ENCODE data around the gene FAM107B. TPM values are rescaled to one million over a fixed set of nuclear protein-coding genes. Genes with fewer than 3 reads are reported as not detected.

Gene FAM107B
- total and polyA plus RNA-seq, 2 experiments from 2014 or later = 3.4 to 5.2 TPM

DNA sequence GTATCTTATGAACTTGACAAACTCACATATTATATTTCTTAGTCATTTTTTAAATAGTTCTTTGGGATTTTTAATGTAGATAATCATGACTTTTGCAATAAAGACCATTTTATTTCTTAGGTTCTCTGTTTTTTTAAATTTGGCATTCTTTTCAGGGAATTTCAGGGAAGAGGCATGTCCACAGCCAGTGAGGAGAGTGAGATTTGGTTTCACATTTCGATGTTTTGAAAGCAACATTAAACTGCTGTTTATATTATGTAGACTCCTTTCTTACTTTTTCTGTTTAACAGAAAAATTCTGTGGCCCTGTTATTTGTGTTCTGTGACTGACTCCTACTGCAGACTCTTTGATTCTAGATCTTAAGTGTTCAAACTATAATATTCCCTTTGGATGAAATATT is 153.7 kb downstream of the FAM107B start:
- no peak for DNase-seq
- in situ Hi-C loops (cut with MboI) = no loop called here
- H3K9ac ChIP-seq = no peak overlapping the region
- 43 to 50% methylated on average over 1 of the region's 1 CpG for WGBS, 2 experiments (ENCODE audit: low coverage in 1 of 2, low lambda C conversion rate in 2 of 2, missing lambda C conversion rate in 2 of 2)
- no peak overlapping the region for H2AFZ ChIP-seq
- no peaks in the 10 kb centered on the region for H3K9me3 ChIP-seq (ENCODE audit: low read depth)
- H3K27ac ChIP-seq = no peak overlapping the region
- no peaks in the 10 kb centered on the region for H3K9me2 ChIP-seq (ENCODE audit: insufficient read depth)
- H3K4me1 ChIP-seq (ENCODE audit: insufficient read depth) = peaks cover 14% of the 10 kb centered on the region; the same call in 1 of the 2 replicates
- peak overlapping the region; percentile 9 for H3K4me2 ChIP-seq (ENCODE audit: unreplicated experiment)
- H4K20me1 ChIP-seq (ENCODE audit: insufficient read depth) = no peaks in the 10 kb centered on the region
- H3F3A ChIP-seq (ENCODE audit: insufficient read depth) = no peaks in the 10 kb centered on the region
- no peaks in the 10 kb centered on the region for H3K36me3 ChIP-seq (ENCODE audit: low read depth)
- H3K79me2 ChIP-seq (ENCODE audit: insufficient read depth) = no peaks in the 10 kb centered on the region
- TF ChIP-seq EZH2 (IDR thresholded peaks at IDR 0.05; ENCODE audit: insufficient read depth, poor library complexity, severe bottlenecking) = no peak
- TF ChIP-seq EZH2phosphoT487 (IDR thresholded peaks at IDR 0.05; ENCODE audit: insufficient read depth, low read depth) = no peak
- H3K4me3 ChIP-seq = no peak overlapping the region
- H3K27me3 ChIP-seq (replicated peaks; ENCODE audit: insufficient read depth) = 0 out of 2 replicates have a peak, but pooled peaks cover 3% of the 10 kb centered on the region

DNA sequence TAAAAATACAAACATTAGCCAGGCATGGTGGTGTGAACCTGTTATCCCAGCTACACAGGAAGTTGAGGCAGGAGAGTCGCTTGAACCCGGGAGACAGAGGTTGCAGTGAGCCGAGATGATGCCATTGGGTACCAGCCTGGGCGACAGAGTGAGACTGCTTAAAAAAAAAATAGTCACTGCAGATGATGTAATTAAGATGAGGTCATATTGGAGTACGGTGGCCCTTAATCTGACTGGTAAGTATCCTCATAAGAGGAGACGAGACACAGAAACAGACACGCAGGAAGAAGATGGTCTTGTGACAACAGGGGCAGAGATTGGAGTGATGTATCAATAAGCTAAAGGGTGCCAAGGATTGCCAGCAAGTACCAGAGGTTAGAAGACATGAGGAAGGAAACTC is 156.0 kb downstream of the FAM107B start:
- Histone ChIP-seq H3K9me2 (ENCODE audit: insufficient read depth) (no peaks in the 10 kb centered on the region), H3K36me3 (ENCODE audit: low read depth) (no peaks in the 10 kb centered on the region), H3K27ac (no peak overlapping the region), H4K20me1 (ENCODE audit: insufficient read depth) (no peaks in the 10 kb centered on the region), H3K4me1 (ENCODE audit: insufficient read depth) (peaks cover 14% of the 10 kb centered on the region; the same call in 1 of the 2 replicates), H3F3A (ENCODE audit: insufficient read depth) (no peaks in the 10 kb centered on the region), H3K9me3 (ENCODE audit: low read depth) (no peaks in the 10 kb centered on the region), H3K79me2 (ENCODE audit: insufficient read depth) (no peaks in the 10 kb centered on the region), H3K4me2 (ENCODE audit: unreplicated experiment) (no peak overlapping the region), H3K9ac (no peak overlapping the region), H3K4me3 (no peak overlapping the region), H3K27me3 (replicated peaks; ENCODE audit: insufficient read depth) (no peaks in the 10 kb centered on the region), H2AFZ (no peak overlapping the region)
- in situ Hi-C loops (cut with MboI) = no loop called here
- WGBS, 2 experiments (ENCODE audit: low coverage in 1 of 2, low lambda C conversion rate in 2 of 2, missing lambda C conversion rate in 2 of 2) = 82 to 98% methylated on average over 6 to 7 of the region's 7 CpGs
- no peak for DNase-seq
- TF ChIP-seq EZH2 (IDR thresholded peaks at IDR 0.05; ENCODE audit: insufficient read depth, poor library complexity, severe bottlenecking) (no peak), EZH2phosphoT487 (IDR thresholded peaks at IDR 0.05; ENCODE audit: insufficient read depth, low read depth) (no peak)

GRCh38 chr10:14617852-14618251 is 156.8 kb downstream of the FAM107B start:
- no peak overlapping the region for H3K9ac ChIP-seq
- no peak overlapping the region for H3K4me2 ChIP-seq (ENCODE audit: unreplicated experiment)

GRCh38 chr10:14616955-14617730 is 157.6 kb downstream of the FAM107B start:
- no peaks in the 10 kb centered on the region for H4K20me1 ChIP-seq (ENCODE audit: insufficient read depth)
- no peak for DNase-seq
- H2AFZ ChIP-seq = no peak overlapping the region
- TF ChIP-seq EZH2 (IDR thresholded peaks at IDR 0.05; ENCODE audit: insufficient read depth, poor library complexity, severe bottlenecking) = no peak
- TF ChIP-seq EZH2phosphoT487 (IDR thresholded peaks at IDR 0.05; ENCODE audit: insufficient read depth, low read depth) = no peak
- no peak overlapping the region for H3K9ac ChIP-seq
- H3K27ac ChIP-seq = no peak overlapping the region
- H3K79me2 ChIP-seq (ENCODE audit: insufficient read depth) = no peaks in the 10 kb centered on the region
- in situ Hi-C loops (cut with MboI) = no loop called here
- H3K36me3 ChIP-seq (ENCODE audit: low read depth) = no peaks in the 10 kb centered on the region
- no peak overlapping the region for H3K4me2 ChIP-seq (ENCODE audit: unreplicated experiment)
- no peak overlapping the region for H3K4me3 ChIP-seq
- H3K9me3 ChIP-seq (ENCODE audit: low read depth) = no peaks in the 10 kb centered on the region
- peaks cover 14% of the 10 kb centered on the region; the same call in 1 of the 2 replicates for H3K4me1 ChIP-seq (ENCODE audit: insufficient read depth)
- no peaks in the 10 kb centered on the region for H3F3A ChIP-seq (ENCODE audit: insufficient read depth)
- H3K27me3 ChIP-seq (replicated peaks; ENCODE audit: insufficient read depth) = no peaks in the 10 kb centered on the region; the same call in 1 of the 2 replicates
- WGBS, 2 experiments (ENCODE audit: low coverage in 1 of 2, low lambda C conversion rate in 2 of 2, missing lambda C conversion rate in 2 of 2) = 61 to 65% methylated on average over 5 of the region's 5 CpGs
- H3K9me2 ChIP-seq (ENCODE audit: insufficient read depth) = no peaks in the 10 kb centered on the region

More at GRCh38 chr10:14617852-14618251, 156.8 kb downstream of the FAM107B start:
- 38 to 40% methylated on average over 4 of the region's 4 CpGs for WGBS, 2 experiments (ENCODE audit: low coverage in 1 of 2, low lambda C conversion rate in 2 of 2, missing lambda C conversion rate in 2 of 2)
- in situ Hi-C loops (cut with MboI) = no loop called here
- Histone ChIP-seq H3K79me2 (ENCODE audit: insufficient read depth) (no peaks in the 10 kb centered on the region), H3K27me3 (replicated peaks; ENCODE audit: insufficient read depth) (no peaks in the 10 kb centered on the region; the same call in 1 of the 2 replicates), H4K20me1 (ENCODE audit: insufficient read depth) (no peaks in the 10 kb centered on the region), H3K4me1 (ENCODE audit: insufficient read depth) (peaks cover 14% of the 10 kb centered on the region; the same call in 1 of the 2 replicates), H3K36me3 (ENCODE audit: low read depth) (no peaks in the 10 kb centered on the region), H3K4me3 (no peak overlapping the region), H3K9me2 (ENCODE audit: insufficient read depth) (no peaks in the 10 kb centered on the region), H3K9me3 (ENCODE audit: low read depth) (no peaks in the 10 kb centered on the region), H3K27ac (no peak overlapping the region), H2AFZ (no peak overlapping the region), H3F3A (ENCODE audit: insufficient read depth) (no peaks in the 10 kb centered on the region)
- DNase-seq = peak; percentile 82
- TF ChIP-seq EZH2phosphoT487 (IDR thresholded peaks at IDR 0.05; ENCODE audit: insufficient read depth, low read depth) = no peak
- no peak for TF ChIP-seq EZH2 (IDR thresholded peaks at IDR 0.05; ENCODE audit: insufficient read depth, poor library complexity, severe bottlenecking)

All from GM23248 (cell line).